NCI-H2029 (cell line): ENCODE measurements around the gene PTPRK.

Experiments
- DNase-seq: peaks from one replicate; lab custom pipeline; 2025; lab: John Stamatoyannopoulos, UW

Gene PTPRK

DNA sequence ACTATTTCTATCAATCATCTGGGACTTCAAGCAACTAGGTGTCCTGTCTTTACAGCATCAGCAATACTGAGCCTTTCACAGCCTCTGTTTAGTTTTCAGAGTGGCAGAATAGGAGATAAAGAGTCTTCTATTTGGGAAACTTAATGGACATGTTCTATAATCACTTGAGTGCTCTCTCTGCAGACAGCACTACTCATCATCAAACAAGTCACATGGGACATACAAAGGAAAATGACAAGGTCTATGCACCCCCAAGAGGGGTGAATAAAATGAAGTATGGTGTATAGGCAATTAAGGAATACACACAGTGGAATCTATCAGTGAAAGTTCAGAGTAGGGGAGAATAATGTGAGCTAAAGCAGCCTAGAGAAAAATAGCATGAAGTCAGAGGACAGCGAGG lies 381.7 kb downstream of the PTPRK start:
- no peak for DNase-seq

GRCh38 chr6:128135325-128135724 lies 385.1 kb downstream of the PTPRK start:
- DNase-seq = no peak

GRCh38 chr6:128131566-128131965 lies 388.8 kb downstream of the PTPRK start:
- DNase-seq = no peak

DNA sequence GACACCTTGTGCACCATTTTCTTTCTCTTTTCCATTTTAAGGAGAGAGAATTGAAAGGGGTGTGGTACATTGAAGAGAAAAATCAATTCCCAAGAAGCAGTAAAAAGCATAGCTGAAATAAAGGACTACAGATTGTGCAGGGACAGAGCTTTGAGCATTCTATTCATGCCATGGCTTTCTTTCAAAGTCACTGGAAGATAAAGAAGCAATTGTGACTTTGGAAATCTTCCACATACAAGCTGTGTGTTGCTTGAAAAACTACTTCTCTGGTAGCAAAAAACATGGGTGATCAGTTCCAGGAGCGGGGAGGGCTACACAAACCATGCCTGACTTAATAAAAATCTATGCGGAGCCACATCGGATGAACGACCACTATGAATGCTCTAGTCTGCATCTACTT lies 389.4 kb downstream of the PTPRK start:
- no peak for DNase-seq

GRCh38 chr6:128129679-128130078 lies 390.7 kb downstream of the PTPRK start:
- no peak for DNase-seq

DNA sequence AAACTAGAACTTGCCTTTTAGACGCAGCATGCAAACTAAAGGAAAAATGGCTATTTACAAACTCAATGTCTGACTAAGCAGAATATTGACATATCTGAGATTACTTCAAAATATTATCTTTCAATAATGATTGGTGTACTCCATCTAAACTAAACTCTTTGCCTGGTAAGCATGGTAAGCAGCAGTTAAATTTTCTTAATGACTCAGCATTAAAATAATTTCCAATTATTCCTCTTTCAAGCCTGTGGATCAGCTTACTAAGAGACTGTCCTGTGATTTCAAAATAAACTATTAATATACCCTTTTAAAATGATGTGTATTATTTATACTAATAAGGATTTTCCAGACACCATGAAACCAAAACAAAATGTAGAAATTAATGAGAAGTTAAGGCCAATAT lies 392.7 kb downstream of the PTPRK start:
- no peak for DNase-seq

- no peak for DNase-seq
Measured at GRCh38 chr6:128124713-128125112, 395.7 kb downstream of the PTPRK start.

GRCh38 chr6:128121610-128122009 lies 398.8 kb downstream of the PTPRK start:
- DNase-seq = no peak

- DNase-seq = no peak
Measured at GRCh38 chr6:128121190-128121589, 399.2 kb downstream of the PTPRK start.

DNA sequence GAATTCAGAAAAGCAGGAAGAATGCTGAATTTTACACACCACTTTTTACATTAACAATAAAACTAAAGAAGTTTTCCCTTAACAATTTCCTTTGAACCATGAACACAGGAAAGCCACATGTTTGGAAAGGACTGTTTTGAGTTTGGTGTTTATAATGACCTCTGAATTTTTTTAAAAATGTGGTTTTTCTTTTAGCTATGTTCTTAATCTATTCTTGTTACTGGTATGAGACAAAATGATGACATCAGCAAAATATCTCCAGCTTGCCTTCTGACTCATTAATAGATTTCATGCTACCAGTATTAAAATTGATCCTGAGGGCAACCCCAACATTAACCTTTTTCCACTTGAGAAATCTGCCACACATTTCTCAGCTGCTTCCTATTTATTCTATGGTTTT lies 402.0 kb downstream of the PTPRK start:
- no peak for DNase-seq

GRCh38 chr6:128117916-128118315 lies 402.5 kb downstream of the PTPRK start:
- no peak for DNase-seq

GRCh38 chr6:128114164-128114563 lies 406.2 kb downstream of the PTPRK start:
- DNase-seq = no peak

- no peak for DNase-seq
Measured at GRCh38 chr6:128112494-128112893, 407.9 kb downstream of the PTPRK start.

DNA sequence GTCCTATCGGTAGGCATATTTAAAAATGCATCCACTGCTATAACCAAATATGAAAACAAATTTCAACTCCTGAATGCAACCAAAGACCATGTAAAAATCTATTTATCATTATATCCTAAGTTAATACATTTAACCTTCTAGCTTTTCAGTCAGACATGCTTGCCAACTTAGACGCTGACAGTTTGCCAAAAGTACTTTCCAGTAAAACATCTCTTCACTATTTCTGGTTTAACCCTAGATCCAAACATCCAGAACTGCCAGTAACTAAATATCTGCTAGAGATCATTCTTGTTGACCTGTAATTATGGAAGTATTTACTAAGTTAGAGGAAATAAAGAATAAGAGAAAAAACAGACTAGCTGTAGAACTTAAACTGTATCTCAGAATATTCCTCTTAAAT lies 409.3 kb downstream of the PTPRK start:
- no peak for DNase-seq

DNA sequence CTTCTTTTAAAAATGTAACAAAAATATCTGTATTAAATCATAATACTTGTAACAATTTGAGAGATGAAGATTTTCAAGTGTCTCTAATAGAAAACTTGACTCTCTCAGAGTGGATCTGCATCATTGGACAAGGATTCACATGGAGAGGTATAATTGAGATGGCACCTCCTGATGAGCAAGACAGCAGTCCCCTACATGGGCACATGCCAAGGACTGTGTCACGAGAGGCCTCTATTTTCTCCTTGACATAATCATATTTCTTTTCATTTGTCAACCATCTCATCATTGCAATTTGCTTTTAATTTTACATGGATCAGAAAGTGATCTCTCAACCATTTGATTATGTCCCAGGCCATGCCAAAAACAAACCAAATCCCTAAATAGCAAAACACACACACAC lies 412.7 kb downstream of the PTPRK start:
- no peak for DNase-seq

- DNase-seq = no peak
Measured at GRCh38 chr6:128099571-128100197, 420.7 kb downstream of the PTPRK start.

GRCh38 chr6:128098000-128098581 lies 422.3 kb downstream of the PTPRK start:
- no peak for DNase-seq

DNA sequence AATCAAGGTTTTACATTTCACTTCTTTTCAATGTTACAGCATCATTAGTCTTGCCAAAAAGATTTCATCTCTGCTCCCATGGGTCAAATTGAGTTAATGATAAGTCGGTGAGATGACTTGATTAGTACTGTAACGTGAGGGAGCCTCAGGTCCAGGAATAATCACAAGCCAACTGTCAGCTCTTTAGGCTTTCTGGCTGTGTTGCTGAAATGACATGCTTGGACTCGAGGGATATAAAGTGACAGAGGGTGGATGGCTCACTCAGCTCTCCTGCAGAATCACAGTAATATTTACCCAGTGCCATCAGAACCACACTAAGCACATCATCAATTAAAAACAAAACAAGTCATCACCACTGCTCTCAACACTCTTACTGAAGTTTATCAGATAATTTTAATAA lies 423.4 kb downstream of the PTPRK start:
- no peak for DNase-seq

GRCh38 chr6:128095362-128095761 lies 425.0 kb downstream of the PTPRK start:
- no peak for DNase-seq

GRCh38 chr6:128079021-128079420 lies 441.4 kb downstream of the PTPRK start:
- DNase-seq = no peak

DNA sequence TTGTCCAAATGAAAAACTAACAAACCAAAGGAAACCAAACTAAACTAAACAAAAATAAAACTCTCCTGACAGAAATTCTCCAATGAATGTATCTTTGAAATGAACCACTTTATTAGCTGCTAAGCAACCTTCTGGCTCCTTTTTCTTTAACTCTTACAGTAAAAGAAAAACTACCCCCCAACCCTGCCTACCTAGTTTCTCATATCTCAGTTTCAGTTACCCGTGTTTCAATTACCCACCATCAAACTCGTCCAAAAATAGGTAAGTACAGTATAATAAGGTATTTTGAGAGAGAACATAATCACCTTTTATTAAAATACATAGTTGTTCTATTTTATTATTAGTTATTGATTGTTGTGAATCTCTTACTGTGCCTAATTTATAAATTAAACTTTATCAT lies 442.1 kb downstream of the PTPRK start:
- no peak for DNase-seq

GRCh38 chr6:128076843-128077242 lies 443.6 kb downstream of the PTPRK start:
- DNase-seq = no peak

GRCh38 chr6:128074567-128074966 lies 445.8 kb downstream of the PTPRK start:
- DNase-seq = no peak

DNA sequence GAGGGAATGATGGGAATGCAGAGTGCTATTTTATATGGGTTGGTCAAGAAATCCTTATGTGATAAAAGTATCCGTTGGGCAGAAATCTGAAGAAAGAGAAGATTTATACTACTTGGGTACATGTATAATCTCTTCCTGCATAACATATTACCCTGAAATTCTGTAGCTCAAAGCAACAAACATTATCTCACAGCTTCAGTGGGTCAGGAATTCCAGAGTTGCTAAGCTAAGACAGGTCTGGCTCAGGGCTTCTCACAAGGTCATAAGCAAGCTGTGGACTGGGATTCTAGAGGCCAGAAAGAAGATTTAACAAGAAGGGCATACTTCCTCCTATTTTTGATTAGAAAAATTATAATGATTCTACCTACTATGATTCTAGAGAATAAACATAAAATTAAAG lies 447.0 kb downstream of the PTPRK start:
- no peak for DNase-seq
